ENCODE data around the gene YEATS4. TPM values are rescaled to one million over a fixed set of nuclear protein-coding genes. Genes with fewer than 3 reads are reported as not detected.

YEATS4 gene
- total RNA-seq, 1 donor = 20.3 TPM

DNA sequence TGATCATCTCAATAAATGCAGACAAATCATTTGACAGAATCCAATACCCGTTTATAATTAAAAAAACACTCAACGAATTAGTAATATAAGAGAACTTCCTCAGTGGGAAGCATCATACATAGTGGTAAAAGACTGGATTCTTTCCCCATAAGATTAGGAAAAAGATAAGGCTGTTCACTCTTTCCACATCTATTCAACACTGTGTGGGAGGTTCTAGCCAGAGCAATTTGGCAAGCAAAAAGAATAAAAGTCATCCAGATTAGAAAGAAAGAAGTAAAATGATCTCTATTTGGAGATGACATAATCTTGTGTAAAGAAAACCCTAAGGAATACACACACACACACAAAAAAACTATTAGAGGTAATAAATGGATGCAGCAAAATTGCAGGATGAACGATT is 38.4 kb downstream of the YEATS4 start:
- peak; percentile 1 for DNase-seq (ENCODE audit: insufficient read length, low spot score, missing footprints)
- no peak overlapping the region for H2AFZ ChIP-seq (ENCODE audit: low read length)
- H3K79me2 ChIP-seq (ENCODE audit: insufficient read depth, low read length) = no peaks in the 10 kb centered on the region
- H3K27me3 ChIP-seq (ENCODE audit: insufficient read depth, low read length) = no peaks in the 10 kb centered on the region
- H3K4me3 ChIP-seq (ENCODE audit: insufficient read depth, low read length) = no peak overlapping the region
- TF ChIP-seq, protein P1, sequence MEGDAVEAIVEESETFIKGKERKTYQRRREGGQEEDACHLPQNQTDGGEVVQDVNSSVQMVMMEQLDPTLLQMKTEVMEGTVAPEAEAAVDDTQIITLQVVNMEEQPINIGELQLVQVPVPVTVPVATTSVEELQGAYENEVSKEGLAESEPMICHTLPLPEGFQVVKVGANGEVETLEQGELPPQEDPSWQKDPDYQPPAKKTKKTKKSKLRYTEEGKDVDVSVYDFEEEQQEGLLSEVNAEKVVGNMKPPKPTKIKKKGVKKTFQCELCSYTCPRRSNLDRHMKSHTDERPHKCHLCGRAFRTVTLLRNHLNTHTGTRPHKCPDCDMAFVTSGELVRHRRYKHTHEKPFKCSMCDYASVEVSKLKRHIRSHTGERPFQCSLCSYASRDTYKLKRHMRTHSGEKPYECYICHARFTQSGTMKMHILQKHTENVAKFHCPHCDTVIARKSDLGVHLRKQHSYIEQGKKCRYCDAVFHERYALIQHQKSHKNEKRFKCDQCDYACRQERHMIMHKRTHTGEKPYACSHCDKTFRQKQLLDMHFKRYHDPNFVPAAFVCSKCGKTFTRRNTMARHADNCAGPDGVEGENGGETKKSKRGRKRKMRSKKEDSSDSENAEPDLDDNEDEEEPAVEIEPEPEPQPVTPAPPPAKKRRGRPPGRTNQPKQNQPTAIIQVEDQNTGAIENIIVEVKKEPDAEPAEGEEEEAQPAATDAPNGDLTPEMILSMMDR (IDR thresholded peaks at IDR 0.05; ENCODE audit: extremely low read depth, low read depth, low read length) = no peak
- H4K20me1 ChIP-seq (ENCODE audit: insufficient read depth, low read length) = no peaks in the 10 kb centered on the region
- H3K4me2 ChIP-seq (ENCODE audit: insufficient read depth, low read length) = peak overlapping the region; percentile 8
- H3K9me3 ChIP-seq (ENCODE audit: low read depth, low read length) = peaks cover 4% of the 10 kb centered on the region
- no peaks in the 10 kb centered on the region for H3K36me3 ChIP-seq (ENCODE audit: insufficient read depth, low read length)
- H3K4me1 ChIP-seq (ENCODE audit: insufficient read depth, low read length) = peaks cover 26% of the 10 kb centered on the region
- H3K27ac ChIP-seq (ENCODE audit: low read depth, low read length) = peak overlapping the region; percentile 81

DNA sequence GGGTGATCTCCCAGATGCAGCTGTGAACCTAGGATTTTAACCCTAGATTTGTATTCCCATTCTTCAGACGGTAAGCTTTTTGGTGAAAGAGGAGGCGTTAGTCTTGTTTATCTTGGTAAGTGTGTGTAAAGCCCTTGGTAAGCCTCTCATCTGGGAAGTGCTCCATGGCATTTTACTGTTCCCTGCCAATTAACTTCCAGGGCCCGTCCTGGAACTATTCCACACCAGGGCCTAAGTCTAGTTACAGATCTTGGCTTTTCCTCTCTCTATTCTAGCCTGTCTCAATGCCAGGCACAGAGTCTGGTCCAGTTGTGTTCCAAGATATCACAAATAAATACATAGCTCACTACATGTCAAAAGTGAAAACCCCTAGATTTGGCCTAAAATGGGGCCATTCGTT is 42.4 kb downstream of the YEATS4 start:
- Histone ChIP-seq H3K27me3 (ENCODE audit: insufficient read depth, low read length) (no peaks in the 10 kb centered on the region), H3K79me2 (ENCODE audit: insufficient read depth, low read length) (no peaks in the 10 kb centered on the region), H3K4me3 (ENCODE audit: insufficient read depth, low read length) (no peak overlapping the region), H2AFZ (ENCODE audit: low read length) (peak overlapping the region; percentile 63), H3K27ac (ENCODE audit: low read depth, low read length) (peak overlapping the region; percentile 36), H3K36me3 (ENCODE audit: insufficient read depth, low read length) (no peaks in the 10 kb centered on the region), H4K20me1 (ENCODE audit: insufficient read depth, low read length) (no peaks in the 10 kb centered on the region), H3K4me2 (ENCODE audit: insufficient read depth, low read length) (no peak overlapping the region), H3K4me1 (ENCODE audit: insufficient read depth, low read length) (peaks cover 38% of the 10 kb centered on the region), H3K9me3 (ENCODE audit: low read depth, low read length) (peaks cover 3% of the 10 kb centered on the region)
- TF ChIP-seq, protein P1 (IDR thresholded peaks at IDR 0.05; ENCODE audit: extremely low read depth, low read depth, low read length) = no peak
- DNase-seq (ENCODE audit: insufficient read length, low spot score, missing footprints) = no peak

DNA sequence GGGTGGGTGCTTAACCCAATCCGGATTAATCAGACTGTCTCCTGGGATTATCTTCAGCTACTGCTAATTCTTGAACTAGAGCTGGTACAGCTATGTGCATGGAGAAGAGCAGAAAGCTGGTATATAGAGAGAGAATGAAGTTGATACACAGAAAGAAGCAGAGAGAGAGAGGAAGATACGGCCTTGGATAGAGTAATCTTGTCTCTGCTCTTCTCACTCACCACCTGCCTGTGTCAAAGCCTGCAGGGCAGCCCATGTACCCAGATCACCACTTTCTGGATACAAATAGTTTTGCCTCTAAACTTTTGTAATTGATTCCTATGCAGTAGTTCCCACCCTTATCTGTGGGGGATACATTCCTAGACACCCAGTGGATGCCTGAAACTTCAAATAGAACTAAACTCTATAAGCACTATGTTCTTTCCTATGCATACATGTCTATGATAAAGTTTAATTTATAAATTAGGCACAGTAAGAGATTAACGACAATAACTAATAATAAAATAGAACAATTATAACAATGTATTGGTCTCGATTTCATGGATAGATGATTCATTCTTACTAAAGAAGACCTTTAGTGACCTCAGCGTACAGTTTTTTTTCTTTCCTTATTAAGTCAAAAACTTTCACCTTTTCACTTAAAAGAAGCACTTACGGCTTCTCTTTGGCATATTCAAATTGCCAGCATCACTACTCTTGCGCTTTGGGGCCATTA is 45.5 kb downstream of the YEATS4 start:
- Histone ChIP-seq H3K4me3 (ENCODE audit: insufficient read depth, low read length) (peak overlapping the region; percentile 51), H3K4me1 (ENCODE audit: insufficient read depth, low read length) (peaks cover 32% of the 10 kb centered on the region), H3K9me3 (ENCODE audit: low read depth, low read length) (no peaks in the 10 kb centered on the region), H3K36me3 (ENCODE audit: insufficient read depth, low read length) (no peaks in the 10 kb centered on the region), H3K79me2 (ENCODE audit: insufficient read depth, low read length) (no peaks in the 10 kb centered on the region), H3K27ac (ENCODE audit: low read depth, low read length) (peak overlapping the region; percentile 90), H3K4me2 (ENCODE audit: insufficient read depth, low read length) (peak overlapping the region; percentile 72), H3K27me3 (ENCODE audit: insufficient read depth, low read length) (no peaks in the 10 kb centered on the region), H4K20me1 (ENCODE audit: insufficient read depth, low read length) (no peaks in the 10 kb centered on the region), H2AFZ (ENCODE audit: low read length) (no peak overlapping the region)
- no peak for DNase-seq (ENCODE audit: insufficient read length, low spot score, missing footprints)
- TF ChIP-seq, protein P1 (IDR thresholded peaks at IDR 0.05; ENCODE audit: extremely low read depth, low read depth, low read length) = no peak

DNA sequence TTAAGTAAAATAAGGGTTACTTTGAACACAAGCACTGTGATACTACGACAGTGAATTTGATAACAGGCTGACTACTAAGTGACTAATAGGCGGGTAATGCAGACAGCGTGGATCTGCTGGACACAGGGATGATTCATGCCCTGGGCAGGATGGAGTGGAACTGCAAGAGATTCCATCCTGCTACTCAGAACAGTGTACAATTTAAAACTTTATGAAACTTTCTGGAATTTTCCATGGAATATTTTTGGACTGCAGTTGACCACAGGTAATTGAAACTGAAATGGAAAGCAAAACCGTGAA is 46.0 kb downstream of the YEATS4 start:
- H3K27me3 ChIP-seq (ENCODE audit: insufficient read depth, low read length) = no peaks in the 10 kb centered on the region
- DNase-seq (ENCODE audit: insufficient read length, low spot score, missing footprints) = peak; percentile 25
- no peak overlapping the region for H2AFZ ChIP-seq (ENCODE audit: low read length)
- H3K4me3 ChIP-seq (ENCODE audit: insufficient read depth, low read length) = peak overlapping the region; percentile 51
- H3K4me1 ChIP-seq (ENCODE audit: insufficient read depth, low read length) = peaks cover 32% of the 10 kb centered on the region
- H3K27ac ChIP-seq (ENCODE audit: low read depth, low read length) = peak overlapping the region; percentile 90
- TF ChIP-seq, protein P1 (IDR thresholded peaks at IDR 0.05; ENCODE audit: extremely low read depth, low read depth, low read length) = no peak
- no peaks in the 10 kb centered on the region for H4K20me1 ChIP-seq (ENCODE audit: insufficient read depth, low read length)
- H3K36me3 ChIP-seq (ENCODE audit: insufficient read depth, low read length) = no peaks in the 10 kb centered on the region
- H3K9me3 ChIP-seq (ENCODE audit: low read depth, low read length) = no peaks in the 10 kb centered on the region
- H3K79me2 ChIP-seq (ENCODE audit: insufficient read depth, low read length) = no peaks in the 10 kb centered on the region
- H3K4me2 ChIP-seq (ENCODE audit: insufficient read depth, low read length) = peak overlapping the region; percentile 72
